ENCODE measurements around the gene RNGTT. TPM values are rescaled to one million over a fixed set of nuclear protein-coding genes. Genes with fewer than 3 reads are reported as not detected.

Gene RNGTT
- total and polyA plus RNA-seq, 10 of the 15 experiments (the other 5 are each of a cell fraction or from before 2014, with no cell fraction given), result 7.7 to 30.4 (median 22.2) TPM

GRCh38 chr6:88683734-88684133 is 279.7 kb downstream of the RNGTT start (continued):
- TF ChIP-seq ZNF592 (IDR thresholded peaks at IDR 0.05) (no peak), CHD4 (IDR thresholded peaks at IDR 0.05) (no peak)

GRCh38 chr6:88680654-88681053 is 282.8 kb downstream of the RNGTT start:
- ChIA-PET CTCF (interaction anchor here (0.6 kb wide), 1 partner anchor 17 kb away, joined by 3 read pairs; no protein-coding TSS in a partner anchor), RAD21 (ENCODE audit: unreplicated experiment) (no interaction called here), SMC1A (ENCODE audit: uncharacterized antibody, unreplicated experiment) (interaction anchor here (1.1 kb wide), 1 partner anchor 11 kb away, joined by 3 read pairs; no protein-coding TSS in a partner anchor), POLR2A (interaction anchor here (0.7 kb wide), 1 partner anchor 85 kb away, joined by 4 read pairs; no protein-coding TSS in a partner anchor)
- DNase-seq (ENCODE audit: low read depth, low spot score) (no peak), ATAC-seq (no peak), FAIRE-seq (no peak)
- Histone ChIP-seq H3K27me3 (replicated peaks in 1 of 2; ENCODE audit: control insufficient read depth in 2 of 2, insufficient read depth in 2 of 2, low read length in 1 of 2) (no peaks in the 10 kb centered on the region), H3K79me2 (ENCODE audit: control insufficient read depth, insufficient read depth, low read length) (no peaks in the 10 kb centered on the region), H3K27ac (ENCODE audit: control insufficient read depth, insufficient read depth) (no peak overlapping the region), H3K9ac (ENCODE audit: control insufficient read depth, insufficient read depth, low read length) (no peak overlapping the region), H4K20me1 (ENCODE audit: control insufficient read depth, insufficient read depth) (no peaks in the 10 kb centered on the region), H3K36me3 (ENCODE audit: control insufficient read depth in 2 of 2, insufficient read depth in 2 of 2, low read length in 1 of 2) (peaks cover 0 to 4% of the 10 kb centered on the region in 2 experiments; a peak in 1 of 4 replicates), H3K4me3 (no peak overlapping the region), H3K4me2 (ENCODE audit: control insufficient read depth, insufficient read depth) (no peak overlapping the region), H3K4me1 (ENCODE audit: control insufficient read depth, insufficient read depth, low read length) (no peaks in the 10 kb centered on the region), H3K9me3 (replicated peaks; ENCODE audit: control insufficient read depth, insufficient read depth, low read length) (no peaks in the 10 kb centered on the region; the same call in 1 of the 3 replicates), H2AFZ (ENCODE audit: control insufficient read depth, low read depth, low read length) (no peak overlapping the region)
- TF ChIP-seq ATF7 (IDR thresholded peaks at IDR 0.05; ENCODE audit: low read depth), result peak; percentile 71
- no peak for TF ChIP-seq EED (IDR thresholded peaks at IDR 0.05; ENCODE audit: low read depth)
- TF ChIP-seq HSF1 (IDR thresholded peaks at IDR 0.05; ENCODE audit: low read depth, low read length), result no peak
- intact Hi-C loops (cut with micrococcal nuclease; ENCODE audit: unreplicated experiment) (no loop called here), in situ Hi-C loops (cut with MboI) (no loop called here)
- WGBS (ENCODE audit: insufficient coverage, insufficient replicate concordance, low lambda C conversion rate, missing lambda C conversion rate), result 100% methylated on average over 2 of the region's 6 CpGs
- no TSS peak for BruUV-seq (replicated peaks)
